HepG2 (cell line): ENCODE data around the gene ASH1L.

ENCODE experiments used
- ZNF337 ChIP-seq: sonication (generic); formaldehyde crosslinking; IDR thresholded peaks from 2 replicates; pipeline ENCODE4 v1.5.1; 2020; ENCODE audit warnings: missing genetic modification reagents, low read depth, mild to moderate bottlenecking, borderline replicate concordance
- ZNF510 ChIP-seq: sonication (generic); formaldehyde crosslinking; IDR thresholded peaks from 2 replicates; pipeline ENCODE4 v1.4.0; 2020; ENCODE audit warnings: low read depth, mild to moderate bottlenecking, missing genetic modification reagents
- TF ChIP-seq, protein P1 (sequence below): sonication (generic); formaldehyde crosslinking; IDR thresholded peaks from 2 replicates; pipeline ENCODE4 v1.4.0; 2020; ENCODE audit warnings: missing genetic modification reagents
- TF ChIP-seq, protein P2 (sequence below): sonication (generic); formaldehyde crosslinking; IDR thresholded peaks from 2 replicates; pipeline ENCODE4 v1.5.0; 2020; ENCODE audit warnings: mild to moderate bottlenecking, missing genetic modification reagents, moderate library complexity

GRCh38 chr1:155342842-155343241 is 219.8 kb downstream of the ASH1L start:
- TF ChIP-seq, protein P1, sequence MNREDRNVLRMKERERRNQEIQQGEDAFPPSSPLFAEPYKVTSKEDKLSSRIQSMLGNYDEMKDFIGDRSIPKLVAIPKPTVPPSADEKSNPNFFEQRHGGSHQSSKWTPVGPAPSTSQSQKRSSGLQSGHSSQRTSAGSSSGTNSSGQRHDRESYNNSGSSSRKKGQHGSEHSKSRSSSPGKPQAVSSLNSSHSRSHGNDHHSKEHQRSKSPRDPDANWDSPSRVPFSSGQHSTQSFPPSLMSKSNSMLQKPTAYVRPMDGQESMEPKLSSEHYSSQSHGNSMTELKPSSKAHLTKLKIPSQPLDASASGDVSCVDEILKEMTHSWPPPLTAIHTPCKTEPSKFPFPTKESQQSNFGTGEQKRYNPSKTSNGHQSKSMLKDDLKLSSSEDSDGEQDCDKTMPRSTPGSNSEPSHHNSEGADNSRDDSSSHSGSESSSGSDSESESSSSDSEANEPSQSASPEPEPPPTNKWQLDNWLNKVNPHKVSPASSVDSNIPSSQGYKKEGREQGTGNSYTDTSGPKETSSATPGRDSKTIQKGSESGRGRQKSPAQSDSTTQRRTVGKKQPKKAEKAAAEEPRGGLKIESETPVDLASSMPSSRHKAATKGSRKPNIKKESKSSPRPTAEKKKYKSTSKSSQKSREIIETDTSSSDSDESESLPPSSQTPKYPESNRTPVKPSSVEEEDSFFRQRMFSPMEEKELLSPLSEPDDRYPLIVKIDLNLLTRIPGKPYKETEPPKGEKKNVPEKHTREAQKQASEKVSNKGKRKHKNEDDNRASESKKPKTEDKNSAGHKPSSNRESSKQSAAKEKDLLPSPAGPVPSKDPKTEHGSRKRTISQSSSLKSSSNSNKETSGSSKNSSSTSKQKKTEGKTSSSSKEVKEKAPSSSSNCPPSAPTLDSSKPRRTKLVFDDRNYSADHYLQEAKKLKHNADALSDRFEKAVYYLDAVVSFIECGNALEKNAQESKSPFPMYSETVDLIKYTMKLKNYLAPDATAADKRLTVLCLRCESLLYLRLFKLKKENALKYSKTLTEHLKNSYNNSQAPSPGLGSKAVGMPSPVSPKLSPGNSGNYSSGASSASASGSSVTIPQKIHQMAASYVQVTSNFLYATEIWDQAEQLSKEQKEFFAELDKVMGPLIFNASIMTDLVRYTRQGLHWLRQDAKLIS (CRISPR knock-in tag): no peak
- TF ChIP-seq ZNF510 (no peak), ZNF337 (CRISPR knock-in tag) (no peak)
- TF ChIP-seq, protein P2, sequence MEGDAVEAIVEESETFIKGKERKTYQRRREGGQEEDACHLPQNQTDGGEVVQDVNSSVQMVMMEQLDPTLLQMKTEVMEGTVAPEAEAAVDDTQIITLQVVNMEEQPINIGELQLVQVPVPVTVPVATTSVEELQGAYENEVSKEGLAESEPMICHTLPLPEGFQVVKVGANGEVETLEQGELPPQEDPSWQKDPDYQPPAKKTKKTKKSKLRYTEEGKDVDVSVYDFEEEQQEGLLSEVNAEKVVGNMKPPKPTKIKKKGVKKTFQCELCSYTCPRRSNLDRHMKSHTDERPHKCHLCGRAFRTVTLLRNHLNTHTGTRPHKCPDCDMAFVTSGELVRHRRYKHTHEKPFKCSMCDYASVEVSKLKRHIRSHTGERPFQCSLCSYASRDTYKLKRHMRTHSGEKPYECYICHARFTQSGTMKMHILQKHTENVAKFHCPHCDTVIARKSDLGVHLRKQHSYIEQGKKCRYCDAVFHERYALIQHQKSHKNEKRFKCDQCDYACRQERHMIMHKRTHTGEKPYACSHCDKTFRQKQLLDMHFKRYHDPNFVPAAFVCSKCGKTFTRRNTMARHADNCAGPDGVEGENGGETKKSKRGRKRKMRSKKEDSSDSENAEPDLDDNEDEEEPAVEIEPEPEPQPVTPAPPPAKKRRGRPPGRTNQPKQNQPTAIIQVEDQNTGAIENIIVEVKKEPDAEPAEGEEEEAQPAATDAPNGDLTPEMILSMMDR (CRISPR knock-in tag): no peak
